Liver (tissue), 9 donors: ENCODE results near the gene PEX11B. TPM values are rescaled to one million over a fixed set of nuclear protein-coding genes. Genes with fewer than 3 reads are reported as not detected.

ENCODE experiments used
- DNase-seq: peaks from one replicate; pipeline ENCODE4 v3.0.0-alpha.2; 2017; ENCODE audit warnings: low spot score
- H3K27ac ChIP-seq, 2 donors: one replicate each; pipeline ENCODE4 v1.7.0; 2013; ENCODE audit warnings: inconsistent platforms in 2 of 2, low read length in 2 of 2, control low read depth in 1 of 2, low read depth in 1 of 2, mild to moderate bottlenecking in 1 of 2
- H3K27me3 ChIP-seq, 4 donors: one replicate each; pipeline versions ENCODE4 v1.6.1 to v1.7.0; 2013; ENCODE audit warnings: low read length in 3 of 4, inconsistent platforms in 1 of 4, mild to moderate bottlenecking in 1 of 4, moderate library complexity in 1 of 4; ENCODE audit not compliant: control insufficient read depth in 4 of 4, insufficient read depth in 4 of 4
- H3K36me3 ChIP-seq, 4 donors: one replicate each; pipeline versions ENCODE4 v1.6.1 to v1.7.0; 2013; ENCODE audit warnings: low read length in 3 of 4, mild to moderate bottlenecking in 3 of 4, low read depth in 1 of 4, moderate library complexity in 1 of 4; ENCODE audit not compliant: control insufficient read depth in 4 of 4, insufficient read depth in 3 of 4
- H3K4me1 ChIP-seq, 4 donors: one replicate each; pipeline versions ENCODE4 v1.6.1 to v1.7.0; 2013; ENCODE audit warnings: low read length in 3 of 4, mild to moderate bottlenecking in 3 of 4, moderate library complexity in 1 of 4; ENCODE audit not compliant: control insufficient read depth in 4 of 4, insufficient read depth in 4 of 4
- H3K4me3 ChIP-seq, 3 donors: one replicate each; pipeline versions ENCODE4 v1.6.1 to v1.7.0; 2013; ENCODE audit warnings: low read length in 3 of 3, control low read depth in 1 of 3, low read depth in 1 of 3, mild to moderate bottlenecking in 1 of 3
- H3K9ac ChIP-seq, 2 donors: one replicate each; pipeline ENCODE4 v1.7.0; 2013; ENCODE audit warnings: low read length in 2 of 2, mild to moderate bottlenecking in 2 of 2, moderate library complexity in 2 of 2, control low read depth in 1 of 2, low read depth in 1 of 2
- H3K9me3 ChIP-seq, 4 donors: one replicate each; pipeline versions ENCODE4 v1.6.1 to v1.7.0; 2013; ENCODE audit warnings: low read length in 3 of 4; ENCODE audit not compliant: control insufficient read depth in 4 of 4
- ATF3 ChIP-seq: IDR thresholded peaks from 2 replicates; pipeline ENCODE4 v1.6.1; 2016; ENCODE audit warnings: antibody characterized with exemption
- CTCF ChIP-seq: fragments of 150-350 bp; IDR thresholded peaks from 2 replicates; pipeline ENCODE4 v1.5.1; 2017; ENCODE audit warnings: improper control_type of control experiment, low read depth, low read length; ENCODE audit not compliant: missing input control
- EGR1 ChIP-seq, 2 donors: IDR thresholded peaks; 2 replicates each; pipeline ENCODE4 v1.6.1; 2016 to 2018; ENCODE audit warnings: antibody characterized with exemption in 2 of 2, low read depth in 2 of 2
- FOXA1 ChIP-seq: IDR thresholded peaks from 2 replicates; pipeline ENCODE4 v1.6.1; 2016; ENCODE audit warnings: antibody characterized with exemption
- FOXA2 ChIP-seq: IDR thresholded peaks from 2 replicates; pipeline ENCODE4 v1.6.1; 2016; ENCODE audit warnings: antibody characterized with exemption
- GABPA ChIP-seq, 2 donors: IDR thresholded peaks in 1 of 2; conservative IDR thresholded peaks in 1 of 2; 2 replicates each; pipeline ENCODE4 v1.6.1; 2016; ENCODE audit warnings: antibody characterized with exemption in 2 of 2, mild to moderate bottlenecking in 1 of 2, moderate library complexity in 1 of 2
- HNF4A ChIP-seq, 2 donors: conservative IDR thresholded peaks; 2 replicates each; pipeline ENCODE4 v1.6.1; 2016; ENCODE audit warnings: antibody characterized with exemption in 2 of 2, mild to moderate bottlenecking in 2 of 2
- HNF4G ChIP-seq: IDR thresholded peaks from 2 replicates; pipeline ENCODE4 v1.6.1; 2016; ENCODE audit warnings: antibody characterized with exemption
- MAX ChIP-seq: IDR thresholded peaks from 2 replicates; pipeline ENCODE4 v1.6.1; 2016; ENCODE audit warnings: antibody characterized with exemption
- REST ChIP-seq: IDR thresholded peaks from 2 replicates; pipeline ENCODE4 v1.6.1; 2016; ENCODE audit warnings: antibody characterized with exemption, mild to moderate bottlenecking
- RXRA ChIP-seq, 2 donors: IDR thresholded peaks; 2 replicates each; pipeline ENCODE4 v1.6.1; 2017 to 2018; ENCODE audit warnings: antibody characterized with exemption in 2 of 2, mild to moderate bottlenecking in 1 of 2
- SP1 ChIP-seq: IDR thresholded peaks from 2 replicates; pipeline ENCODE4 v1.6.1; 2018; ENCODE audit warnings: antibody characterized with exemption, mild to moderate bottlenecking
- TAF1 ChIP-seq: conservative IDR thresholded peaks from 2 replicates; pipeline ENCODE4 v1.6.1; 2016; ENCODE audit warnings: antibody characterized with exemption, mild to moderate bottlenecking
- YY1 ChIP-seq: IDR thresholded peaks from 2 replicates; pipeline ENCODE4 v1.6.1; 2016; ENCODE audit warnings: antibody characterized with exemption, mild to moderate bottlenecking
- ZBTB33 ChIP-seq: IDR thresholded peaks from 2 replicates; pipeline ENCODE4 v1.6.1; 2016; ENCODE audit warnings: antibody characterized with exemption
- WGBS: extraction: QIAGEN DNeasy Blood & Tissue Kit; methylation state at CpG from one replicate; pipeline ENCODE4 v1.1.7; 2013; 5-methylcytosine and 5-hydroxymethylcytosine counted together
- polyA plus RNA-seq, 2 donors: library from polyadenylated mRNA; stranded (reverse) in 1 of 2; unstranded in 1 of 2; fragments of 200-250 nt in 1 of 2; fragments of >200 nt in 1 of 2; fragmentation: Nextera tagmentation in 1 of 2; extraction: Ambion mirVana in 1 of 2; gene quantifications; one replicate each; pipeline versions ENCODE4 v1.2.1 to v1.2.3, GENCODE V29; 2013 to 2015
- total RNA-seq, 2 donors: library from RNA; depleted of rRNA; stranded (reverse); fragments of >200 nt; gene quantifications; one replicate each; pipeline ENCODE4 v1.2.3, GENCODE V29; 2014
- donor health status: healthy.
- donor health status: healthy.
- donor health status: healthy.
- donor health status: healthy.
- donor health status: healthy.

PEX11B gene
- total and polyA plus RNA-seq, 4 donors, result 13.4 to 21.0 (median 16.1) TPM

GRCh38 chr1:145946477-145946986, 28.0 kb upstream of the PEX11B start (continued):
- TF ChIP-seq MAX (no peak), CTCF (no peak)

GRCh38 chr1:145944532-145944931, 26.0 kb upstream of the PEX11B start:
- no peak for DNase-seq
- TF ChIP-seq YY1, result no peak
- TF ChIP-seq CTCF, result no peak
- no peak for TF ChIP-seq MAX
- TF ChIP-seq EGR1 (IDR thresholded peaks at IDR 0.05; ENCODE audit: low read depth in 2 of 2), result no peak
- TF ChIP-seq SP1, result no peak
- TF ChIP-seq ATF3, result no peak
- TF ChIP-seq HNF4A (conservative IDR thresholded peaks at IDR 0.05), result no peak
- no peak for TF ChIP-seq ZBTB33
- no peak for TF ChIP-seq FOXA2
- no peak for TF ChIP-seq HNF4G
- no peak for TF ChIP-seq RXRA (IDR thresholded peaks at IDR 0.05)
- TF ChIP-seq FOXA1, result no peak
- TF ChIP-seq REST, result no peak
- TF ChIP-seq TAF1, result no peak
- TF ChIP-seq GABPA (IDR thresholded peaks at IDR 0.05 in 1 of 2, conservative IDR thresholded peaks at IDR 0.05 in 1 of 2), result no peak
- H3K27ac ChIP-seq, result no peak overlapping the region
- no peak overlapping the region for H3K4me3 ChIP-seq
- no peak overlapping the region for H3K9ac ChIP-seq
- no peaks in the 10 kb centered on the region for H3K9me3 ChIP-seq
- H3K27me3 ChIP-seq, result no peaks in the 10 kb centered on the region
- H3K4me1 ChIP-seq, result peaks cover 0 to 4% (median 0%) of the 10 kb centered on the region in 4 donors
- peaks cover 1 to 8% (median 6%) of the 10 kb centered on the region in 4 donors for H3K36me3 ChIP-seq
- WGBS, result 93% methylated on average over 3 of the region's 3 CpGs
